HT-29 (cell line): Measurements from ENCODE around the gene OLFML2B. TPM values are rescaled to one million over a fixed set of nuclear protein-coding genes. Genes with fewer than 3 reads are reported as not detected.
"Not testable (repeated sequence)": the region's sequence is repeated elsewhere in the genome, so short reads cannot be mapped to it uniquely, and the experiment has no call there.

ENCODE experiments used
- DNase-seq: peaks from one replicate; pipeline ENCODE4 v3.0.0-alpha.2; 2015; ENCODE audit warnings: low spot score
- total RNA-seq: library from RNA; depleted of rRNA; stranded (reverse); fragments of >200 nt; shearing (Covaris generic); gene quantifications from 2 replicates; pipeline ENCODE4 v1.2.3, GENCODE V29; 2014; rRNA removed

OLFML2B gene
- total RNA-seq = 0.66 TPM in 1 of 2 replicates, not detected in the other

- peak; percentile 70 for DNase-seq
Measured at GRCh38 chr1:162023547-162024501, at the start of gene OLFML2B. Gene OLFML2B (minus strand): TSS chr1:162023869. CDS start chr1:162023430, 439 bp downstream.

- DNase-seq = no peak
Measured at GRCh38 chr1:162072740-162073139, 49.1 kb upstream of the OLFML2B start.

GRCh38 chr1:162070825-162071224, 47.2 kb upstream of the OLFML2B start:
- DNase-seq = no peak

GRCh38 chr1:162070094-162070748, 46.6 kb upstream of the OLFML2B start:
- DNase-seq = peak; percentile 52

- peak; percentile 89 for DNase-seq
Measured at GRCh38 chr1:162069334-162070093, 45.8 kb upstream of the OLFML2B start, which contains the start of gene NOS1AP. Gene NOS1AP (plus strand): TSS chr1:162069691. CDS start chr1:162070178, 487 bp downstream.

GRCh38 chr1:162068301-162068700, 44.6 kb upstream of the OLFML2B start:
- DNase-seq = no peak

- no peak for DNase-seq
Measured at GRCh38 chr1:162067466-162067865, 43.8 kb upstream of the OLFML2B start.

- DNase-seq = not testable (repeated sequence)
Measured at GRCh38 chr1:162066836-162067235, 43.2 kb upstream of the OLFML2B start.

- no peak for DNase-seq
Measured at GRCh38 chr1:162065016-162065415, 41.3 kb upstream of the OLFML2B start.

- DNase-seq = no peak
Measured at GRCh38 chr1:162062542-162063015, 38.9 kb upstream of the OLFML2B start.

GRCh38 chr1:162060314-162060713, 36.6 kb upstream of the OLFML2B start:
- no peak for DNase-seq

GRCh38 chr1:162059721-162060120, 36.1 kb upstream of the OLFML2B start:
- DNase-seq = no peak

- no peak for DNase-seq
Measured at GRCh38 chr1:162056579-162056978, 32.9 kb upstream of the OLFML2B start.

- peak; percentile 87 for DNase-seq
Measured at GRCh38 chr1:162056043-162056442, 32.4 kb upstream of the OLFML2B start.

GRCh38 chr1:162055062-162055461, 31.4 kb upstream of the OLFML2B start:
- DNase-seq = peak; percentile 76

- DNase-seq = not testable (repeated sequence)
Measured at GRCh38 chr1:162053949-162054348, 30.3 kb upstream of the OLFML2B start.

GRCh38 chr1:162046921-162047320, 23.3 kb upstream of the OLFML2B start:
- no peak for DNase-seq

GRCh38 chr1:162042361-162042760, 18.7 kb upstream of the OLFML2B start:
- no peak for DNase-seq

GRCh38 chr1:162040657-162041056, 17.0 kb upstream of the OLFML2B start:
- peak; percentile 41 for DNase-seq

GRCh38 chr1:162040001-162040400, 16.3 kb upstream of the OLFML2B start:
- no peak for DNase-seq

- no peak for DNase-seq
Measured at GRCh38 chr1:162038624-162039023, 15.0 kb upstream of the OLFML2B start.
